ENCODE data around the gene FAT2. TPM values are rescaled to one million over a fixed set of nuclear protein-coding genes. Genes with fewer than 3 reads are reported as not detected.
A peak's percentile ranks its signal among the peaks of the same experiment; 100 is the strongest.
"Not testable (repeated sequence)": the region's sequence is repeated elsewhere in the genome, so short reads cannot be mapped to it uniquely, and the experiment has no call there.

The FAT2 gene
- total RNA-seq, 1 donor from 2014 or later, result 25.0 TPM

GRCh38 chr5:151581812-151582583 lies 9.1 kb downstream of the FAT2 start:
- DNase-seq, result peak; percentile 21

GRCh38 chr5:151581347-151581746 lies 9.8 kb downstream of the FAT2 start:
- DNase-seq, result no peak

GRCh38 chr5:151580858-151581257 lies 10.3 kb downstream of the FAT2 start:
- no peak for DNase-seq

GRCh38 chr5:151580239-151580638 lies 10.9 kb downstream of the FAT2 start:
- no peak for DNase-seq

- not testable (repeated sequence) for DNase-seq
These were observed 12.0 kb downstream of the FAT2 start for GRCh38 chr5:151579146-151579545.

- no peak for DNase-seq
These were observed 12.7 kb downstream of the FAT2 start for GRCh38 chr5:151578326-151579025.

GRCh38 chr5:151577566-151577965 lies 13.6 kb downstream of the FAT2 start:
- no peak for DNase-seq

- no peak for DNase-seq
These were observed 16.6 kb downstream of the FAT2 start for GRCh38 chr5:151574444-151574996.

- DNase-seq, result no peak
These were observed 18.3 kb downstream of the FAT2 start for GRCh38 chr5:151572657-151573368.

GRCh38 chr5:151571270-151572173 lies 19.6 kb downstream of the FAT2 start:
- DNase-seq, result no peak

GRCh38 chr5:151570512-151571269 lies 20.4 kb downstream of the FAT2 start:
- peak; percentile 59 for DNase-seq

GRCh38 chr5:151570058-151570457 lies 21.1 kb downstream of the FAT2 start:
- DNase-seq, result no peak

GRCh38 chr5:151569132-151570046 lies 21.7 kb downstream of the FAT2 start:
- DNase-seq, result no peak

- no peak for DNase-seq
These were observed 23.1 kb downstream of the FAT2 start for GRCh38 chr5:151568036-151568435.

GRCh38 chr5:151565971-151566370 lies 25.2 kb downstream of the FAT2 start:
- no peak for DNase-seq

- no peak for DNase-seq
These were observed 29.0 kb downstream of the FAT2 start for GRCh38 chr5:151562019-151562707.

GRCh38 chr5:151557951-151558350 lies 33.2 kb downstream of the FAT2 start:
- no peak for DNase-seq

- DNase-seq, result no peak
These were observed 33.7 kb downstream of the FAT2 start for GRCh38 chr5:151557466-151557865.

GRCh38 chr5:151556806-151557205 lies 34.3 kb downstream of the FAT2 start:
- DNase-seq, result no peak

Data from tongue (tissue), 2 donors.